IMR-90 (cell line): Measurements from ENCODE around the gene SPATA17. TPM values are rescaled to one million over a fixed set of nuclear protein-coding genes. Genes with fewer than 3 reads are reported as not detected.

ENCODE experiments used
- ATAC-seq: fragments of 200-7000 bp; cut with Tn5 transposase; 2 replicates; pipeline ENCODE4 v1.9.1; 2020; ENCODE audit warnings: low read depth, mild to moderate bottlenecking, moderate library complexity
- BruUV-seq: library from RNA; stranded (reverse); fragments of 400-500 nt; replicated peaks from 2 replicates; lab custom pipeline; 2021; lab: Mats Ljungman, UMichigan
- CTCF ChIA-PET: fragments of 300-600 bp; formaldehyde crosslinking; extraction: SDS; loops from one replicate; lab custom pipeline; 2021; ENCODE audit warnings: antibody characterized with exemption; lab: Yijun Ruan, JAX
- POLR2A ChIA-PET: fragments of 300-600 bp; sonication (Branson Sonifier 250); formaldehyde crosslinking; loops from one replicate; lab custom pipeline; 2022; ENCODE audit warnings: antibody characterized with exemption; ENCODE audit not compliant: unreplicated experiment; lab: Charles Lee
- DNase-seq: peaks from one replicate; pipeline ENCODE4 v3.0.0; 2013
- H2AFZ ChIP-seq: replicated peaks from 2 replicates; pipeline ENCODE3; 2013; ENCODE audit warnings: low read length, mild to moderate bottlenecking; ENCODE audit not compliant: poor library complexity
- H2AK5ac ChIP-seq: 2 replicates; pipeline ENCODE4 v1.6.1; 2013; ENCODE audit warnings: low read depth, low read length, inconsistent platforms
- H2AK9ac ChIP-seq: replicated peaks from 2 replicates; pipeline ENCODE3; 2013; ENCODE audit warnings: mild to moderate bottlenecking, low read depth, low read length, moderate library complexity; ENCODE audit not compliant: poor library complexity
- H2BK120ac ChIP-seq: 2 replicates; pipeline ENCODE4 v1.6.1; 2013; ENCODE audit warnings: low read depth, low read length, inconsistent platforms
- H2BK15ac ChIP-seq: 3 replicates; pipeline ENCODE4 v1.6.1; 2013; ENCODE audit warnings: low read depth, low read length, inconsistent platforms
- H2BK20ac ChIP-seq: 2 replicates; pipeline ENCODE4 v1.6.1; 2013; ENCODE audit warnings: low read depth, mild to moderate bottlenecking, inconsistent platforms, low read length, moderate library complexity
- H2BK5ac ChIP-seq: 2 replicates; pipeline ENCODE4 v1.6.1; 2013; ENCODE audit warnings: mild to moderate bottlenecking, low read depth, low read length, inconsistent platforms; ENCODE audit not compliant: poor library complexity, severe bottlenecking
- H3K14ac ChIP-seq: replicated peaks from 2 replicates; pipeline ENCODE4 v1.6.1; 2013; ENCODE audit warnings: low read depth, low read length, inconsistent platforms
- H3K18ac ChIP-seq: 2 replicates; pipeline ENCODE4 v1.6.1; 2013; ENCODE audit warnings: low read depth, low read length, control low read depth
- H3K23ac ChIP-seq: 2 replicates; pipeline ENCODE4 v1.6.1; 2013; ENCODE audit warnings: low read depth, low read length, inconsistent platforms
- H3K27ac ChIP-seq: 2 replicates; pipeline ENCODE4 v1.5.1; 2013; ENCODE audit warnings: mild to moderate bottlenecking, control low read depth, low read length; ENCODE audit not compliant: insufficient read depth
- H3K27me3 ChIP-seq: 2 replicates; pipeline ENCODE4 v1.6.1; 2013; ENCODE audit warnings: low read length; ENCODE audit not compliant: control insufficient read depth, insufficient read depth
- H3K36me3 ChIP-seq: 2 replicates; pipeline ENCODE4 v1.6.1; 2013; ENCODE audit warnings: low read length, mixed read lengths; ENCODE audit not compliant: control insufficient read depth, insufficient read depth
- H3K4ac ChIP-seq: 2 replicates; pipeline ENCODE4 v1.6.1; 2013; ENCODE audit warnings: low read depth, low read length, inconsistent platforms
- H3K4me1 ChIP-seq: 2 replicates; pipeline ENCODE4 v1.6.1; 2013; ENCODE audit warnings: low read length, mixed read lengths; ENCODE audit not compliant: control insufficient read depth, insufficient read depth
- H3K4me2 ChIP-seq: 2 replicates; pipeline ENCODE4 v1.6.1; 2013; ENCODE audit warnings: low read depth, mild to moderate bottlenecking, control low read depth, low read length, moderate library complexity
- H3K4me3 ChIP-seq: 2 replicates; pipeline ENCODE4 v1.5.1; 2013; ENCODE audit warnings: low read depth, mild to moderate bottlenecking, control low read depth, low read length, moderate library complexity; ENCODE audit not compliant: insufficient read depth
- H3K56ac ChIP-seq: 2 replicates; pipeline ENCODE4 v1.6.1; 2013; ENCODE audit warnings: low read length, inconsistent platforms; ENCODE audit not compliant: insufficient read depth; ENCODE audit errors: extremely low read depth
- H3K79me1 ChIP-seq, 2 experiments: 2 replicates each; pipeline ENCODE4 v1.6.1; 2013; ENCODE audit warnings: low read length in 2 of 2, inconsistent platforms in 1 of 2, low read depth in 1 of 2
- H3K9ac ChIP-seq: 2 replicates; pipeline ENCODE4 v1.6.1; 2013; ENCODE audit warnings: low read depth, low read length, control low read depth
- H3K9me1 ChIP-seq: 2 replicates; pipeline ENCODE4 v1.6.1; 2013; ENCODE audit warnings: low read length, inconsistent platforms; ENCODE audit not compliant: insufficient read depth
- H3K9me3 ChIP-seq: 2 replicates; pipeline ENCODE4 v1.6.1; 2013; ENCODE audit warnings: low read length; ENCODE audit not compliant: control insufficient read depth, insufficient read depth
- H4K20me1 ChIP-seq: 2 replicates; pipeline ENCODE4 v1.6.1; 2013; ENCODE audit warnings: low read length, inconsistent platforms; ENCODE audit not compliant: insufficient read depth
- H4K5ac ChIP-seq: 2 replicates; pipeline ENCODE4 v1.6.1; 2013; ENCODE audit warnings: mild to moderate bottlenecking, low read depth, low read length, control low read depth
- H4K8ac ChIP-seq, 2 experiments: 2 replicates each; pipeline ENCODE4 v1.6.1; 2013; ENCODE audit warnings: low read depth in 2 of 2, low read length in 2 of 2, control low read depth in 1 of 2, inconsistent platforms in 1 of 2
- H4K91ac ChIP-seq: 2 replicates; pipeline ENCODE4 v1.6.1; 2013; ENCODE audit warnings: low read depth, low read length, inconsistent platforms; ENCODE audit not compliant: insufficient read depth
- BHLHE40 ChIP-seq: fragments of 150-350 bp; IDR thresholded peaks from 2 replicates; pipeline ENCODE4 v1.6.1; 2016; ENCODE audit warnings: mild to moderate bottlenecking, low read depth, low read length
- CEBPB ChIP-seq: IDR thresholded peaks from 2 replicates; pipeline ENCODE4 v1.6.1; 2012; ENCODE audit warnings: low read depth, low read length, improper control_type of control experiment
- CHD1 ChIP-seq: IDR thresholded peaks from 2 replicates; pipeline ENCODE4 v1.6.1; 2012; ENCODE audit warnings: low read depth, low read length, improper control_type of control experiment
- FOS ChIP-seq: fragments of 150-350 bp; IDR thresholded peaks from 2 replicates; pipeline ENCODE4 v1.6.1; 2016; ENCODE audit warnings: low read depth, low read length
- MAFK ChIP-seq: IDR thresholded peaks from 2 replicates; pipeline ENCODE4 v1.6.1; 2012; ENCODE audit warnings: low read depth, low read length, improper control_type of control experiment
- MAZ ChIP-seq: IDR thresholded peaks from 2 replicates; pipeline ENCODE4 v1.6.1; 2012; ENCODE audit warnings: low read depth, mild to moderate bottlenecking, low read length, improper control_type of control experiment, moderate library complexity, borderline replicate concordance
- MXI1 ChIP-seq: IDR thresholded peaks from 2 replicates; pipeline ENCODE4 v1.6.1; 2012; ENCODE audit warnings: low read depth, mild to moderate bottlenecking, low read length, moderate library complexity, borderline replicate concordance
- NFE2L2 ChIP-seq: fragments of 150-350 bp; IDR thresholded peaks from 2 replicates; pipeline ENCODE4 v1.6.1; 2016; ENCODE audit warnings: low read depth, mild to moderate bottlenecking, low read length
- POLR2A ChIP-seq: IDR thresholded peaks from 2 replicates; pipeline ENCODE4 v1.6.1; 2012; ENCODE audit warnings: mild to moderate bottlenecking, low read depth, low read length
- RAD21 ChIP-seq: IDR thresholded peaks from 2 replicates; pipeline ENCODE4 v1.6.1; 2012; ENCODE audit warnings: low read length, improper control_type of control experiment
- RCOR1 ChIP-seq: IDR thresholded peaks from 2 replicates; pipeline ENCODE4 v1.6.1; 2012; ENCODE audit warnings: mild to moderate bottlenecking, low read length, improper control_type of control experiment; ENCODE audit not compliant: insufficient replicate concordance
- RFX5 ChIP-seq: IDR thresholded peaks from 2 replicates; pipeline ENCODE4 v1.8.0; 2012; ENCODE audit warnings: low read depth, mild to moderate bottlenecking, low read length, moderate library complexity
- SMC3 ChIP-seq: fragments of 150-350 bp; IDR thresholded peaks from 2 replicates; pipeline ENCODE4 v1.6.1; 2016; ENCODE audit warnings: low read depth, mild to moderate bottlenecking, antibody characterized with exemption, low read length, moderate library complexity
- USF2 ChIP-seq: fragments of 150-350 bp; IDR thresholded peaks from 2 replicates; pipeline ENCODE4 v1.6.1; 2017; ENCODE audit warnings: mild to moderate bottlenecking, antibody characterized with exemption, low read length, low read depth
- WGBS, 2 experiments: methylation state at CpG; one replicate each; pipeline versions ENCODE4 v1.1.5 to v1.1.7; 2013; ENCODE audit warnings: missing lambda C conversion rate in 2 of 2; ENCODE audit not compliant: insufficient read length in 1 of 2; ENCODE audit errors: extremely low coverage in 2 of 2; 5-methylcytosine and 5-hydroxymethylcytosine counted together
- dilution Hi-C: fragments of 300-500 bp; cut with HindIII; formaldehyde crosslinking; loops from one replicate; pipeline ENCODE4 v1.14.3; 2018; ENCODE audit warnings: low sequenced_read_pairs; ENCODE audit not compliant: unreplicated experiment
- in situ Hi-C: fragments of 300-500 bp; cut with MboI; formaldehyde crosslinking; loops from 3 replicates; pipeline ENCODE4 v1.14.3; 2019; ENCODE audit warnings: low sequenced_read_pairs, inconsistent platforms, mixed read lengths
- intact Hi-C: fragments of 100-400 bp; cut with micrococcal nuclease; formaldehyde crosslinking; loops from 2 replicates; pipeline ENCODE4 v1.10.0; 2022
- polyA plus RNA-seq, 3 experiments: library from polyadenylated mRNA; depleted of rRNA; stranded (reverse); fragments of >200 nt; gene quantifications; 2 replicates each; pipeline ENCODE4 v1.2.3, GENCODE V29; 2012; ENCODE audit warnings: low replicate concordance in 1 of 3
- total RNA-seq: library from RNA; depleted of rRNA; stranded (reverse); fragments of >200 nt; gene quantifications from 2 replicates; pipeline ENCODE4 v1.2.3, GENCODE V29; 2012
- TF ChIP-seq, protein P1 (sequence below): fragments of 150-350 bp; IDR thresholded peaks from 2 replicates; pipeline ENCODE4 v1.6.1; 2016; ENCODE audit warnings: low read depth, mild to moderate bottlenecking, low read length, moderate library complexity, borderline replicate concordance
- TF ChIP-seq, protein P2 (sequence below): conservative IDR thresholded peaks from 2 replicates; pipeline ENCODE4 v1.5.1; 2012; ENCODE audit warnings: mild to moderate bottlenecking, low read depth, low read length, improper control_type of control experiment

SPATA17 gene
- total and polyA plus RNA-seq, 2 of the 4 experiments (the other 2 are of a cell fraction), result 0.03 to 0.18 TPM

DNA sequence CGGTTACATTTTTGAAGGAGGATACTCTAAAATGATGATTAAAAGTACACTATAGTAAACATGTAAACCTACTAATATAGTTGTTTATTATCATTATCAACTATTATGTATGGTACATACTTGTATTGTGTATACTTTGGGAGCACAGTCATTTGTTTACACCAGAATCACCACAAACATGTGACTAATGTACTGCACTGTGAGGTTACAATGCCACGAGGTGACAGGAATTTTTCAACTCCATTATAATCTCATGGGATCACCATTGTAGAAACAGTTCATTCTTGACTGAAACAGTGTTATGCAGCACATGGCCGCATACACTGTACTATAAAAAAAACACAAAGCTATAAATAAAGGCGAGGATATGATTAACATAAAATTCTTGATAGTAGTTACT lies 44.6 kb upstream of the SPATA17 start:
- Histone ChIP-seq H2BK15ac (no peak overlapping the region), H2AK9ac (no peak overlapping the region), H3K27me3 (no peaks in the 10 kb centered on the region), H3K9ac (no peak overlapping the region), H2BK120ac (no peak overlapping the region), H3K9me3 (no peaks in the 10 kb centered on the region), H4K8ac (no peak overlapping the region), H3K4me2 (no peak overlapping the region), H3K79me1 (no peaks in the 10 kb centered on the region), H2AK5ac (no peak overlapping the region), H2AFZ (no peak overlapping the region), H2BK20ac (no peak overlapping the region), H3K14ac (no peak overlapping the region), H2BK5ac (no peak overlapping the region), H4K5ac (no peak overlapping the region), H3K18ac (no peak overlapping the region), H3K4ac (no peak overlapping the region), H4K20me1 (no peaks in the 10 kb centered on the region), H3K4me1 (0 out of 2 replicates have a peak, but pooled peaks cover 2% of the 10 kb centered on the region), H3K27ac (no peak overlapping the region), H3K23ac (no peak overlapping the region), H3K56ac (no peak overlapping the region), H3K36me3 (peaks cover 1% of the 10 kb centered on the region; the same call in 1 of the 2 replicates), H3K4me3 (no peak overlapping the region), H3K9me1 (no peaks in the 10 kb centered on the region), H4K91ac (no peak overlapping the region)
- dilution Hi-C loops, result no loop called here
- no peak for TF ChIP-seq MAZ
- TF ChIP-seq USF2, result no peak
- no peak for TF ChIP-seq MXI1
- TF ChIP-seq SMC3, result no peak
- TF ChIP-seq NFE2L2, result no peak
- TF ChIP-seq POLR2A, result no peak
- TF ChIP-seq, protein P1, sequence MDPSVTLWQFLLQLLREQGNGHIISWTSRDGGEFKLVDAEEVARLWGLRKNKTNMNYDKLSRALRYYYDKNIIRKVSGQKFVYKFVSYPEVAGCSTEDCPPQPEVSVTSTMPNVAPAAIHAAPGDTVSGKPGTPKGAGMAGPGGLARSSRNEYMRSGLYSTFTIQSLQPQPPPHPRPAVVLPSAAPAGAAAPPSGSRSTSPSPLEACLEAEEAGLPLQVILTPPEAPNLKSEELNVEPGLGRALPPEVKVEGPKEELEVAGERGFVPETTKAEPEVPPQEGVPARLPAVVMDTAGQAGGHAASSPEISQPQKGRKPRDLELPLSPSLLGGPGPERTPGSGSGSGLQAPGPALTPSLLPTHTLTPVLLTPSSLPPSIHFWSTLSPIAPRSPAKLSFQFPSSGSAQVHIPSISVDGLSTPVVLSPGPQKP, result no peak
- no peak for TF ChIP-seq RCOR1
- TF ChIP-seq CHD1, result no peak
- no peak for TF ChIP-seq FOS
- no peak for TF ChIP-seq RFX5
- TF ChIP-seq BHLHE40, result no peak; the same call in 1 of the 2 replicates
- TF ChIP-seq MAFK, result no peak
- no peak for TF ChIP-seq CEBPB
- no peak for TF ChIP-seq RAD21
- TF ChIP-seq, protein P2, sequence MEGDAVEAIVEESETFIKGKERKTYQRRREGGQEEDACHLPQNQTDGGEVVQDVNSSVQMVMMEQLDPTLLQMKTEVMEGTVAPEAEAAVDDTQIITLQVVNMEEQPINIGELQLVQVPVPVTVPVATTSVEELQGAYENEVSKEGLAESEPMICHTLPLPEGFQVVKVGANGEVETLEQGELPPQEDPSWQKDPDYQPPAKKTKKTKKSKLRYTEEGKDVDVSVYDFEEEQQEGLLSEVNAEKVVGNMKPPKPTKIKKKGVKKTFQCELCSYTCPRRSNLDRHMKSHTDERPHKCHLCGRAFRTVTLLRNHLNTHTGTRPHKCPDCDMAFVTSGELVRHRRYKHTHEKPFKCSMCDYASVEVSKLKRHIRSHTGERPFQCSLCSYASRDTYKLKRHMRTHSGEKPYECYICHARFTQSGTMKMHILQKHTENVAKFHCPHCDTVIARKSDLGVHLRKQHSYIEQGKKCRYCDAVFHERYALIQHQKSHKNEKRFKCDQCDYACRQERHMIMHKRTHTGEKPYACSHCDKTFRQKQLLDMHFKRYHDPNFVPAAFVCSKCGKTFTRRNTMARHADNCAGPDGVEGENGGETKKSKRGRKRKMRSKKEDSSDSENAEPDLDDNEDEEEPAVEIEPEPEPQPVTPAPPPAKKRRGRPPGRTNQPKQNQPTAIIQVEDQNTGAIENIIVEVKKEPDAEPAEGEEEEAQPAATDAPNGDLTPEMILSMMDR, result no peak
- CTCF ChIA-PET, result interaction anchor here (1.4 kb wide), 1 partner anchor 18 kb away, joined by 3 read pairs; no protein-coding TSS in a partner anchor
- in situ Hi-C loops, result no loop called here
- BruUV-seq, result no TSS peak
- DNase-seq (peak; percentile 41), ATAC-seq (peak; percentile 68)
- WGBS, 2 experiments, result no CpG with 5 or more reads among the region's 4 CpGs
- POLR2A ChIA-PET, result no interaction called here
- intact Hi-C loops, result no loop called here
